Stomach (tissue), 9 donors: ENCODE measurements around the gene SCYGR1. TPM values are rescaled to one million over a fixed set of nuclear protein-coding genes. Genes with fewer than 3 reads are reported as not detected.

Experiments used
- DNase-seq, 2 donors: peaks; one replicate each; pipeline versions ENCODE4 v3.0.0 to v3.0.0-alpha.2; 2013 to 2019
- H3K27ac ChIP-seq, 5 donors: fragments of 200-600 bp in 4 of 5; sonication (generic) in 4 of 5; one replicate each; pipeline ENCODE4 v1.5.1; 2013 to 2019; ENCODE audit warnings: mild to moderate bottlenecking in 1 of 5, moderate library complexity in 1 of 5
- H3K27me3 ChIP-seq, 3 donors: fragments of 200-600 bp; sonication (generic); one replicate each; pipeline ENCODE4 v1.5.1; 2017 to 2019; ENCODE audit warnings: mixed run types in 1 of 3
- H3K36me3 ChIP-seq, 4 donors: fragments of 200-600 bp; sonication (generic); 1 replicate in 3 of 4; 2 replicates in 1 of 4; pipeline ENCODE4 v1.5.1; 2016 to 2019
- H3K4me1 ChIP-seq, 4 donors: fragments of 200-600 bp; sonication (generic); one replicate each; pipeline ENCODE4 v1.5.1; 2016 to 2019
- H3K4me3 ChIP-seq, 4 donors: fragments of 200-600 bp; sonication (generic) in 3 of 4; one replicate each; pipeline ENCODE4 v1.5.1; 2016 to 2019; ENCODE audit warnings: mild to moderate bottlenecking in 1 of 4
- H3K9me3 ChIP-seq, 4 donors: fragments of 200-600 bp; sonication (generic); one replicate each; pipeline ENCODE4 v1.5.1; 2016 to 2019
- CTCF ChIP-seq, 7 experiments: fragments of 450-650 bp in 4 of 7; fragments of 200-600 bp in 3 of 7; sonication (generic) in 3 of 7; IDR thresholded peaks; one replicate each; pipeline ENCODE4 v1.5.1; 2016 to 2019; ENCODE audit warnings: antibody characterized with exemption in 7 of 7, control low read depth in 2 of 7, mild to moderate bottlenecking in 1 of 7
- EP300 ChIP-seq: sonication (generic); formaldehyde crosslinking; IDR thresholded peaks from one replicate; pipeline ENCODE4 v1.6.1; 2017; ENCODE audit warnings: antibody characterized with exemption
- POLR2A ChIP-seq, 4 donors: fragments of 450-650 bp; IDR thresholded peaks; one replicate each; pipeline ENCODE4 v1.6.1; 2016; ENCODE audit warnings: antibody characterized with exemption in 4 of 4, control low read depth in 2 of 4, mild to moderate bottlenecking in 1 of 4, moderate library complexity in 1 of 4
- POLR2AphosphoS5 ChIP-seq, 3 donors: sonication (generic); formaldehyde crosslinking; IDR thresholded peaks; one replicate each; pipeline ENCODE4 v1.6.1; 2016; ENCODE audit warnings: antibody characterized with exemption in 3 of 3
- WGBS, 5 donors: extraction: QIAGEN DNeasy Blood & Tissue Kit in 3 of 5; methylation state at CpG; one replicate each; pipeline versions ENCODE4 v1.1.5 to v1.1.7; 2013 to 2018; 5-methylcytosine and 5-hydroxymethylcytosine counted together
- intact Hi-C: fragments of 100-400 bp; cut with DNase I; formaldehyde crosslinking; loops from one replicate; pipeline ENCODE4 v1.15.1; 2023; ENCODE audit warnings: low total_unique reads
- polyA plus RNA-seq, 3 donors: library from polyadenylated mRNA; stranded (reverse); fragments of 200-250 nt; gene quantifications; one replicate each; pipeline ENCODE4 v1.2.3, GENCODE V29; 2013
- total RNA-seq, 5 donors: library from RNA; depleted of rRNA; stranded (reverse); fragments of >200 nt; gene quantifications; one replicate each; pipeline versions ENCODE4 v1.1.0 to v1.2.3, GENCODE V29; 2014 to 2016
- donor health status: healthy with polysubstance abuse.
- donor health status: Bipolar disorder and iron deficiency.
- donor health status: healthy.

Gene SCYGR1
- total and polyA plus RNA-seq, 8 donors: not detected

GRCh38 chr2:227377467-227378351, 10.0 kb downstream of the SCYGR1 start:
- 61 to 70% (median 66%) methylated on average over 8 of the region's 8 CpGs for WGBS, 5 donors
- intact Hi-C loops: no loop called here
- Histone ChIP-seq H3K27me3 (peaks cover 0 to 11% (median 0%) of the 10 kb centered on the region in 3 donors), H3K4me3 (no peak overlapping the region), H3K4me1 (no peaks in the 10 kb centered on the region), H3K9me3 (no peaks in the 10 kb centered on the region), H3K36me3 (no peaks in the 10 kb centered on the region), H3K27ac (no peak overlapping the region)
- TF ChIP-seq POLR2AphosphoS5 (IDR thresholded peaks at IDR 0.05) (no peak), EP300 (no peak), POLR2A (IDR thresholded peaks at IDR 0.05) (no peak), CTCF (IDR thresholded peaks at IDR 0.05) (no peak)
- no peak for DNase-seq

- no peak for TF ChIP-seq EP300
- TF ChIP-seq CTCF (IDR thresholded peaks at IDR 0.05): no peak
- TF ChIP-seq POLR2AphosphoS5 (IDR thresholded peaks at IDR 0.05): no peak
- TF ChIP-seq POLR2A (IDR thresholded peaks at IDR 0.05): no peak
- H3K27ac ChIP-seq: no peak overlapping the region
- intact Hi-C loops: no loop called here
- H3K27me3 ChIP-seq: peaks cover 0 to 11% (median 0%) of the 10 kb centered on the region in 3 donors
- DNase-seq: peak in 1 of 2 donors; percentile 30
- no peaks in the 10 kb centered on the region for H3K36me3 ChIP-seq
- 53 to 65% (median 56%) methylated on average over 9 of the region's 9 CpGs for WGBS, 5 donors
- H3K4me3 ChIP-seq: no peak overlapping the region
- H3K4me1 ChIP-seq: no peaks in the 10 kb centered on the region
- H3K9me3 ChIP-seq: no peaks in the 10 kb centered on the region
Observed at GRCh38 chr2:227376656-227377396, 10.9 kb downstream of the SCYGR1 start.

- no peak for DNase-seq
- H3K9me3 ChIP-seq: no peaks in the 10 kb centered on the region
- no peak overlapping the region for H3K4me3 ChIP-seq
- intact Hi-C loops: no loop called here
- TF ChIP-seq CTCF (IDR thresholded peaks at IDR 0.05): no peak
- TF ChIP-seq POLR2AphosphoS5 (IDR thresholded peaks at IDR 0.05): no peak
- no peak for TF ChIP-seq EP300
- TF ChIP-seq POLR2A (IDR thresholded peaks at IDR 0.05): no peak
- WGBS, 5 donors: 66 to 82% (median 77%) methylated on average over 6 of the region's 6 CpGs
- H3K36me3 ChIP-seq: no peaks in the 10 kb centered on the region
- H3K27me3 ChIP-seq: no peaks in the 10 kb centered on the region
- H3K4me1 ChIP-seq: no peaks in the 10 kb centered on the region
- H3K27ac ChIP-seq: no peak overlapping the region
Observed at GRCh38 chr2:227374158-227374557, 13.6 kb downstream of the SCYGR1 start.

- Histone ChIP-seq H3K4me3 (no peak overlapping the region), H3K4me1 (no peaks in the 10 kb centered on the region), H3K9me3 (no peaks in the 10 kb centered on the region), H3K27me3 (no peaks in the 10 kb centered on the region), H3K27ac (no peak overlapping the region), H3K36me3 (no peaks in the 10 kb centered on the region)
- DNase-seq: no peak
- intact Hi-C loops: no loop called here
- TF ChIP-seq CTCF (IDR thresholded peaks at IDR 0.05) (no peak), POLR2AphosphoS5 (IDR thresholded peaks at IDR 0.05) (no peak), POLR2A (IDR thresholded peaks at IDR 0.05) (no peak), EP300 (no peak)
- WGBS, 5 donors: 90 to 92% (median 91%) methylated on average over 10 of the region's 10 CpGs
Observed at GRCh38 chr2:227373389-227373788, 14.4 kb downstream of the SCYGR1 start.
